ENCODE measurements around the gene P4HTM.

The P4HTM gene

DNA sequence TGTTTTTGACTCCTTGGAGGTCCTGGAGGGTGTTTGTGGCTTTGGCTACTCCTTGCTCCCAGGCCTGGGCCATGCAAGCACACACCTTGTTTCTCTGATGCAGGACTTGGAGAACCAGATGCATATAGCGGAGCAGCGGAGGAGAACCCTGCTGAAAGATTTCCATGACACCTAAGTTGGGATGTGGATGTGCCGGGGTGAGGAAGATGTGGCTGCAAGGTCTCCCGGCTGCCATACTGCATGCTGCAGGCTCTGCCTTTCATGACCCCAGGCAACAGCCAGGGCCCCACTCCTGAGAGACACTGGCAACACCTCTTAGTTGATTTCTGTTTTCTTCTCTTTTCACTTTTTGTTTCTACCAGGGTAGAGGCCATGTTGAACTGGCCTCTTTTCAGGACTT, 6.9 kb upstream of the P4HTM start:
- no peak for DNase-seq (ENCODE audit: low read depth in 2 of 2)

DNA sequence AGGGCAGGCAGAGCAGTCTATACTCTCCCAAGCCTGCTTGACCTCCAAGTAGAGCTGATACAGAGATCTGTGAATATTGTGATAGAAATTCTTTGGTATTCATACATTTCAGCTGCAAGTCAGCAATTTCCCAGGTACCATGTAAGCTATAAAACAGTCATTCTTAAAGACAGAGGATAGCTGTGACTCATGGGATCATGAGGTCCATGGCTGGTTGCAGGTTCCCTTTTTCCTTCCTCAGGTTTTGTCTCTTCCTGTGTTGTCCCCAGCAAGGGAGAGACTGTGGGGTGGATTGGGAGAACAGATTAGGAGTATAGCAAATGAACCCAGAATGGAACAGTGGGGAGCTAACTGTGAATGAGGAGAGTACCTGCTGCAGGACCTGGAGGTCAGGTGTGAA, 5.4 kb upstream of the P4HTM start:
- DNase-seq (ENCODE audit: low read depth in 2 of 2) = no peak

DNA sequence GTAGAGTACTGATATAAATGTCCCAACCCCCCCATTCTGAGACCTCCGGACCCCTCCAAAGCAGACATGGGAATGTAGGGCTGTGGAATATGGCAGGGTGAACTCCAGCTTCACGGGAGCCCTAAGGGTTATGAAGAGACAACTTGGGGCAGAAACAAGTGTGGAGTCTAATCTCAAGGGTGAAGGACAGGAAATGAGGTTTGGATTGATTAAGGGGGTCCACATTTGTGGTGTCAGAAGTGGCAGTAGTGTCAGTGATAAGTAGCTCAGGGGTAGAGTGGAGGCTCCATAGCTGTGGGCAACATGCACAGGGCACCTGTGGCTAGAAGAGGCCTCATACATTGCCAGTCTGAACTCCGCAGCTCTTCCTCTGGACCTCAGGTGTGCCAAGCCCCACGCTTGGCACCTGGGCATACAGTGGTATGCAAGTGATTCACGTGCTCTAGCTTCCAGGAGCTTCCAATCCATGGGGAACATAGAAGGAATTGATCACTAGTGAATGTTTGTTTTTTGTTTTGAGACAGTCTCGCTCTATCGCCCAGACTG, 4.1 kb upstream of the P4HTM start:
- no peak for DNase-seq (ENCODE audit: low read depth in 2 of 2)

DNA sequence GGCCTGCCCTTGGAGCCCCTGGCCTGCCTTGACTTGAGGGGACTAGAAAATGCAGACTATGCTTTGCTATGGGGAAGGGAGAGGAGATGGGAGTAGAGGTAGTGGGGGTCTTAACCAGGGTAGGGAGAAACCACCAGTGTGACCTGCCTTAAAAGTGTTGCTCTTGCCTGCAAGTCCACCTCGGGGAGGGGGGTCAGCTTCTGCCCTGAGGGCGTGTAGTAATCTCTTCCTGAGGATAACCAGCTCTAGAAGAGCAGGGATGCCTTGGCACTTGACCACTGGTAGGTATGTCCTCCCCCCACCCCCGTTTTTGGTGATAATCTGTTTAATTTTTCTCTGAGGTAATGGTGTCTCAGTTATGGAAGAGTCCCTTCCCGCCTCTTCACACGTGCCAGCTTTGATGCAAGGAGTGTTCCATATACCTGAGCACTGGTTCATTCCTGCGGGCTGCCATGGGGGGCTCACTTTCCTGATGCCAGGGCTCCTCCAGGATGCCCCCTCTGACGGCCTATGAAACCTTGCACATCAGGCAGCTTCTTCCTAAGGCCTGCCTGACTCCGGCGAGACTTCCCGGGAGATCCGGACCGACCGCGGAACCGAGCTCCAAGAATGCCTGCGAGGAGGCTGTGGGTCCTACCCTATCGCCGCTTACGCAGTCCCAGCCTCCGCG, 780 bp upstream of the P4HTM start:
- DNase-seq (ENCODE audit: low read depth in 2 of 2) = no peak

DNA sequence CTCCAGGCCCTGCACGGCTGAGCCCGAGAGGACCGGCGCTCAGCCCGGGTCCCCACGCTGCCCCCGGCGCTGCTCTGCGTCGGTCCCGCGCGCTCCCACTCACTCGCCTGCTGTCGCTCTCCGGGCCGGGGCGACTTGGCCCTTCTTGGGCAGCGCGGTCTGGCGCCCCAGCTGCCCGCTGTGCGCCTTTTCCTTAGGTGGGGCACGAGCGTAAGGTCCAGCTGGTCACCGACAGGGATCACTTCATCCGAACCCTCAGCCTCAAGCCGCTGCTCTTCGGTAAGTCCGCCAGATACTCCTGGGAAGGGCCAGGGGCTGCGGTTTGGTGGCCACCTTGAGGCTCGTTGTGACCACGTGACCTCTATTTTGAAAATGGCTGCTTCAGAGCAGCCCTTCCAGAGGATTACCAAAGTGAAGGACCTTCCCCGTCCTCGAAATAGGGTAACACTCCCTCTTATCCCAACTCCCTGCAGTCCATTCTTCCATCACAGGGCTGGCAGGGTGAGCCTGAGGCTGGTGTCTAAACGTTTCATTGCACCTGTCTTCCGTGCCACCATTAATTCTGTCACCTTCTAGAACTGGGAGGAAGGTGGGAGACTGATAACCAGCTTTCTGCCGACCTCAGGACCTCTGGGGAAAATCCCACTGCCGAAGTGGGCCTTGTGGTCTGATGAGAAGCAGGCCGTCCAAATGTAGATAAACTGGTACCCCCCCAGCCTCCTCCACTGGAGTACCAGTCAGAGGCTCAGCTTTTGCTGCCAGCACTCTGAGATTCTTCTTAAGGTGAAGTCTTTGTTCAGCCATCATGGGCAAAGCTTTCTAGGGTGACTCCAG, 812 bp downstream of the P4HTM start:
- no peak for DNase-seq (ENCODE audit: low read depth in 2 of 2)

DNA sequence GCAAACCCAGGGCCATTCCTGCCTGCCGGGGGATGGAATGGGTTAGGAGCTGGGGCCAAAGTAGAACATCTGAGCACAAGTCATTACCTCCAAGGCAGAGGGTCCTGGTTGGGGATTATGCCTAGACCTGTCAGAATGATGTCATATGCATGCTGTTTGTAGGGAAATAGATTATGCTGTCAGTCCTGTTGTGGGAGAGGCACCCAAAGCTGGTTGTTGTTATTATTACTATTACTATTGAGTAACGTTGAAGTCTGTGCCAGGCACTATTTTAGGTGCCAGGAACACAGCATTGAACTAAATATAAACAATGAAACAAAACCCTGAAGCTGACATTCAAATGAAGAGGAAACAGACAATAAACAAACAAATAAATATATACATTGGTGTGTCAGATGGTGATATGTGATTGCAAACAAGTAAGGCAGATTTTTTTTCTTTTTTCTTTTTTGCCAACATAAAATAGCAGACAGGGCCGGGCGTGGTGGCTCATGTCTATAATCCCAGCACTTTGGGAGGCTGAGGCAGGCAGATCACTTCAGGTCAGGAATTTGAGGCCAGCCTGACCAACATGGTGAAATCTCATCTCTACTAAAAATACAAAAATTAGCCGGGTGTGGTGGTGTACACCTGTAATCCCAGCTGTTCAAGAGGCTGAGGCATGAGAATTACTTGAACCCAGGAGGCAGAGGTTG, 2.0 kb downstream of the P4HTM start:
- no peak for DNase-seq (ENCODE audit: low read depth in 2 of 2)

DNA sequence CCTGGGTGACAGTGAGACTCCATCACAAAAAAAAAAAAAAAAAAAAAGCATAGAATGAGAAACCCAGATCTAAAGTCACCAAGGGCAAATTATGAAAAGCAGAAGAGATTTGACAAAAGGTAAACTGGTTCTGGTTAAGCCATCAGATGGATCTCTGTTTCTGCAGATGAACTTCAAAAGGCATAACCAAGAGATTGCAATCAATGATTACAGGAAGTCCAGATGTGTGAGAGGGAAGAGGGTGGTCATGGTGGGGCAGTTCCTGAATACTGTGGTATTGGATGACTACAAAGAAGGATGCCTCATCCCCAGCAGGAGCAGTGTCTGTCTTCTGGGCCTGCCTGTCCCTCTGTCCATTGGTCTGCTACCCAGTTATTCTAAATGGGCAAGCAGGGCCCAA, 3.8 kb downstream of the P4HTM start:
- DNase-seq (ENCODE audit: low read depth in 2 of 2) = no peak

DNA sequence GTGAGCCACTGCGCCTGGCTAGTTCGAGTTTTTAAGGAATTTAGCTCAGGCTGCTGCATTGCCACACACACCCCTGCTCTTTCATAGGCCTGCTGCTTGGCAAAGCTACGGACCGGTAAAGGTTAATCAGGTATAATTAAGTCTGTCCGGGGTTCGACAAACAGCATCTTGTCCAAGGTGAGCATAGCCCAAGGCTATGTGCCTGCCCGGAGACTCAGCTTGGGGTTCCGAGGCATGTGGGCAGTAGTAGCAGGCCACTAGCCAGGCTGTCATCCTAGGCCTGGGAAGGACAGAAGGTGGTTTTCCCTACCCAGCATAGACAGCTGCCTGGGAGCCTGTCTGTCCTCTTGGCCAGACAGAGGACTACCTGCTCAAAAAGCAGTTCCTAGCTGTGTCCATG, 6.6 kb downstream of the P4HTM start:
- no peak for DNase-seq (ENCODE audit: low read depth in 2 of 2)

DNA sequence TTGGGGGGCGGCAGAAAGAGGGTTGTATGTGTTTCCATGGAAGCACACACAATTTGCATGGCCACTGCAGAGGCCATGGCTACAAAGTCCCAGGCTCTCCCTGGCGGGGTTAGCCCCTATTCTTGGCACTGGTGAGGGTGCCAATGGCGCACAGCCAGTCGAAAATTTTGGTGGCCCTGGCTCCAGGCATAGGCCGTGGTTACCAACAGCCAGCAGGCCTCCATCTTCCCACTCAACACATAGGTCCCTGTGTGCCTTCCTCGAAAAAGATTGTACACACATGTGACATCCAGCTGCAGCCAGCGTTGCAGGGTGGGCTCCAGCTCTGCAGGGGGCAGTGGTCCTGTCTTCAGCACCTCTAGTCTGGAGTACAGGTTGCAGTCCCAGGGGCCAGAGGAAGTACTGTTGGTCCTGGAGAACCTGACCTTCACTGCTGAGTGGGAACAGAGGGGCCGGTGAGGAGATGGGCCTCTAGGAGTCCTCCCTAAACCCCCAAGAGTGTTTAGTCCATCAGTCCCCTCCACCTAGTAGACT, 7.1 kb downstream of the P4HTM start:
- DNase-seq (ENCODE audit: low read depth in 2 of 2) = no peak

DNA sequence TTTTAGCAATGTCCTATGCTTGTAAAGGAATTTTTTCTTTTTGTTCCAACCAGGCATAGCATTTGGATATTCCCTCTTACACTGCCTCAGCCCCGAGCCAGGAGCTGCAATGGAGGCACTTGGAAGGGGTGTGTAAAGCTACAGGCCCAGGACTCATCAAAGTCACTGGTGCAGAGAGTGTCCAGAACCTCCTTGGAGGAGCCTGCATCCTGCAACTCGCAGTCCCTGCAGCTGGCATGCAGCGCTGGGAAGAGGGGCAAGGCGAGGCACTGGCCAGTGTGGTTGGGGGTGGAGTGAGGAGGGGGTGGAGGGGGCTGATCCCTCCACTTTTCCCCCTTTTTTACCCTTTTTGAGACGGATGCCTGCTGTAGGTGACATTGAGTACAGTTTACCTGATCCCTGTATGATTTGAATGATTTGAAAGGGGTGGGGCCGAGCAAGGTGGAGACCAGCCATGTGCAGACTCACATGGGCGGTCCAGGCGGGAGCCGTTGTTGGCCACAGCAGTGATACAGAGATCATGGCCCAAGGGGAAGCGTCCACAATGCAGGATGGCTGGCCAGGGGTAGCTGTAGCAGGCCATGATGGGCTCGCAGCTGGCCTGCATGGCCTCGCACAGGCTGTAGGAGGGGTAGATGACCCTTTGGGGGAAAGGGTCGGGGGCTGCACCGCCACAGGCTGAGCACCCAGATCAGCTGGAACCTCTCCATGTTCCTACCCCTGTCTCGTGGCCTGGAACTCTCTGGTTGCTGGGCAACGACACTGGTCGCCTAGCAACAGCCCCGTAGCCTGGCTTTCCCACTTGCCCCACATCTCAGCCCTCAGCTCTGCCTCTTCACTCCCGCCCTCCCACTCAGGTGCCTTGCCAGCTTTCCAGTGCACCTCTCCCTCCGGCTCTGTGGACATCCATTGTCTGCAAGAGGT, 7.9 kb downstream of the P4HTM start:
- no peak for DNase-seq (ENCODE audit: low read depth in 2 of 2)

DNA sequence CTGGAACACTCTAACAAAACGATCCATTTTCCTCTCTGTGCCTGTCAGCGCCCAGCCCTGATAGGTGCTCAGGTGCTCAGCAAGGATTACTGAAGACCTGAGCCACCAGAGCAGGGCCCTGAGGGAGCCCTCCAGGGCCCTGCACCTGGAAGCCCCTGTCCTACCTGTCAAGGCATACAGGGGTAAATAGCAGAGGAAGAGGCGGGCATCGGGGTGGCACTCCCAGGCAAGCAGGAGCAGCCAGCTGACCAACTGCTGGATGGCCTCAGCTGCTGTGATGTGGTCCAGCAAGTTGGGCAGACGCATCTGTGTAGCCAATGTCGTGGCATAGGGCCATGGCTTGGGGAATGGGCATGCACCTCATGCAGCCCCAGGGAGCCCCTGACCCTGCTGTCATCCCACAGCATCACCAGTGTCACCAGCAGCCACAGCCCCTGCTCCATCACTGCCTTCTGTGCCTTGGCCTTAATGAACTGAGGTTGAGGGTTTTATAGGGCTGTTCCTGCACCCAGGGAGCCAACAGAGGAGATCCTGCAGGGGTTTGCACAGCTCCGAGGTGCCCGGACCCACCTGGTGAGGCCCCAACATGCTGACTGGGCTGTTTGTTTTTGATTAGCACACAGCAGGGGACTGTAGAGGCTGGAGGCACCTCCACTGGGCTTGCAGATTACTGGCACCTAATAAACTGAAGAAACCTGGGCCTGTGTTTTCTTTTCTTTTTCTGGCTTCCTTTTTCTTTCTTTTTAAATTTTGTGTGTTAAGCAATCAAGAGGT, 9.2 kb downstream of the P4HTM start:
- DNase-seq (ENCODE audit: low read depth in 2 of 2) = no peak

DNA sequence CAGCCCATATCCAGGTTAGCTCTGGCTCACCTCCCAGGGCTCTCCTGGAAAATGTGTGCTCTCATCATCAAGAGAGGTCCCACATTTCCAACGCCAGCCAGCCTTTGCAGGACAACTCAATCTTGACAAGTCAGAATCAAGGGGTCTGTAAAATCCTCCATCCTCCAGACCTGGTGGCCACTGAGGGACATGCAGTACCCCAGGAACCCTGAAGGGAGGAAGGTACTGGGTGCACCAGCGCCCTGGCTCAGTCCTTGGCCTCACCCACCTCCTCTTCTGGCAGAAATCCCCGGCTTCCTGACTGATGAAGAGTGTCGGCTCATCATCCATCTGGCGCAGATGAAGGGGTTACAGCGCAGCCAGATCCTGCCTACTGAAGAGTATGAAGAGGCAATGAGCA, 11.1 kb downstream of the P4HTM start:
- DNase-seq (ENCODE audit: low read depth in 2 of 2) = no peak

DNA sequence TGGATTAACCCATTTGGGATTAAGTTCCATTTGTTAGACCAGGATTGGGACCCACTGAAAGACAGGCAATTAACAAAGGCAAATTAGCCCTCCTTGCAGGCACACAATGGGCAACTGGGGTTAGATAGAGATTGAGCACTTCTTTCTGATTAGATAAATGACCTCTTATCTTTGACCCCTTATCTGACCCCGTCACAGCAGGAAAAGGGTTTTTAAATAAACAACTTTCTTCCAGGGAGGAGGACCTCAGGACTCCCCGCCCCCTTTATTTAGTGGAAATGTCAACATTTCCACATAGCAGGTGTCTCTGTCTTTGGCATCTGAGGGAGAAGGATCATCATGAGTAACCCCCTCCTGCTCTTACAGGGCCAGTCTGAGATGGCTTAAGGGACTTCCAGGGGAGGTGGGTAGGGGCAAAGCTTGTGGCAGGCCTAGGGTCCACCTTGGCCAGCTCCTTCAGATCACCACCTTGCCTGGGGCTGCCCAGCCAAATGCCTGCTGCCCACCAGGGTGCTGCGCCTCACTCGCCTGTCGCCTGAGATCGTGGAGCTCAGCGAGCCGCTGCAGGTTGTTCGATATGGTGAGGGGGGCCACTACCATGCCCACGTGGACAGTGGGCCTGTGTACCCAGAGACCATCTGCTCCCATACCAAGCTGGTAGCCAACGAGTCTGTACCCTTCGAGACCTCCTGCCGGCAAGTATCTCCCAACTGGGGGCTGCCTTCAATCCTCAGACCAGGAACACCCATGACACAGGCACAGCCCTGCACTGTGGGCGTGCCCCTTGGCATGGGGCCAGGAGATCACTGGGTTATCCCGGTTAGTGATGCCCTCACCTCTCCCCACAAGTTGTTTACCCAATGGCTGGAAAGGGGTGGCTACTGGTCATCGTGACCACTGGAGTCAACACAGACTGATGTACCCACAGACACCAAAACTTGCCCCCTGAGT, 14.6 kb downstream of the P4HTM start:
- no peak for DNase-seq (ENCODE audit: low read depth in 2 of 2)

DNA sequence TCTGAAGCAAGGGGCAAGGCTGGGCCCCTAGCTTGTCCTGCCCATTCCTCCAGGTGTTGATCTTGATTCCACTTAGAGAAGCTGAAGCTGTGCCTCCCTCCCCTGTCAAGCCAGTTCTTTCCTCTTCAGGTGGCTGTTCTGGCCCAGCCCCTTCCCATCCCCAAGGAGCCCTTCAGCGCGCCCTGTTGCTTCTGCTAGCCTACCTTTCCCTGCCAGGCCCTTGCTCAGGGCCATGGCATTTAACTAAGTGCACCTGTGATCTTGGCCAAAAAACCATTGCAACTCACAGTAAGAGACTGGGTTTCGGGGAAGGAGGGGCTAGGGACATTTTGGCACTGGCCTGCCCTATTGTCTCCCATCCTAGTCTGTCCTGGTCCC, 15.3 kb downstream of the P4HTM start:
- DNase-seq (ENCODE audit: low read depth in 2 of 2) = no peak

DNA sequence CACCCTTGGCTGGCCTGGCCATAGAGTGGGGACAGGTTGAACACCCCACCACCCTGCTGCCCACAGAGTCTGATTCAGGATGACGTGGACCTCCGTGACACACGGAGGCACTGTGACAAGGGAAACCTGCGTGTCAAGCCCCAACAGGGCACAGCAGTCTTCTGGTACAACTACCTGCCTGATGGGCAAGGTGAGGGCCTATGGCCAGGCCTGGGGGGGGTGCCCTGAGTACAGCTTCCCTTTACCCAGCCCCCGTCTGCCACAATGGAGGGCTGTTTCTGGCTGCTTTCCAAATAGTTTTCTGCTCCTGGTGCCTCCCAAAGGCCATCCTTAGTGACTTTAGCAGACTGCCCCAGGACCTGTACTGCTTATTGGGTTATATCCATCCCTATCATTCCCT, 16.0 kb downstream of the P4HTM start:
- DNase-seq (ENCODE audit: low read depth in 2 of 2) = no peak

DNA sequence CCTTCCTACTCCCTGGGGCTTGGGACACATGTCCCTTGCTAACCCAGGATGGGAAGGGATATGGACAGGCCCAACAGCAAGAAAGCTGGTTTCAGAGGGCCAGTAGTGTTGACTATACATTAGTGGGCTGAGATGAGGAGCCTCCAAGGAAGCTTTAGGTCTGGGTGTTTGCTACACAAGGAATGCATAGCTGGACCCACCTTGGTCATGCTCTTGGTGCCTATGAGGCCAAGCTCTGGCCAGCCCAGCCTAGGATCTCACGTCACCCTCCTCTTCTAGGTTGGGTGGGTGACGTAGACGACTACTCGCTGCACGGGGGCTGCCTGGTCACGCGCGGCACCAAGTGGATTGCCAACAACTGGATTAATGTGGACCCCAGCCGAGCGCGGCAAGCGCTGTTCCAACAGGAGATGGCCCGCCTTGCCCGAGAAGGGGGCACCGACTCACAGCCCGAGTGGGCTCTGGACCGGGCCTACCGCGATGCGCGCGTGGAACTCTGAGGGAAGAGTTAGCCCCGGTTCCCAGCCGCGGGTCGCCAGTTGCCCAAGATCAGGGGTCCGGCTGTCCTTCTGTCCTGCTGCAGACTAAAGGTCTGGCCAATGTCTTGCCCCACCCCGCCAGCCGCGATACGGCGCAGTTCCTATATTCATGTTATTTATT, 16.5 kb downstream of the P4HTM start:
- no peak for DNase-seq (ENCODE audit: low read depth in 2 of 2)

DNA sequence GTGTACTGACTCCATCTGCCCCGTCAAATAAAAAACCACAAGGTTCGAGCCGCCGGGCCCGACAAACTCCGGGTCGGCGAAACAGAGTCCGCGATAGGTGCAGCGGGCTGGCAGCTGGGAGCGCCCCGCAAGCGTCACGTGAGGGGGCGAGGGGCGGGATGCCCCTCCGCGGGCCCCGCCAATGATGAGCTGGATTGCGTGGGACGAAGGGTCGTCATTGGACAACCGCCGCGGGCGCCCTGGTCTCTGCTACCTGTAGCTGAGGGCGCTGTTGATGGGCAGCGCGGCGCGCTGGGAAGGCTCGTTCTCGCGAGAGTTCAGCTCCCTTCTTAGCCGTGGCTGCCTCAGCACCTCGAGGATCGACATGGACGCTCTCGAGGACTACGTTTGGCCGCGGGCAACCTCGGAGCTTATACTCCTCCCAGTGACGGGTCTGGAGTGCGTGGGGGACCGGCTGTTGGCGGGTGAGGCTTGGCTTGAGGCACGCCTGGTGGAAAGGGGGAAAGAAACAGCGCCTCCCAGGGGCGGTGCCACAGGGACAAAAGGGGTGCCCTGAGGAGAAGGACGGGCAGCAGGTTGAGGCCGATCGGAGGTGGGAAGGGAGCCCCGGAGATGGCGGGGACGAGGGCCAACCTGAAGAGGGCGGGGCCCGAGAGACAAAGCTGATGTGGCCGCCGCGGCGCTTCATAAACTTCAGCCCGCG, 17.2 kb downstream of the P4HTM start, which contains the start of gene WDR6:
TSS of gene WDR6 (plus strand) at position 324 of the 703 bp plus-strand sequence. CDS start at position 365, 41 bp downstream.
- peak; percentile 94 for DNase-seq (ENCODE audit: low read depth in 2 of 2)
